A549 (cell line): ENCODE results near the gene IL22. TPM values are rescaled to one million over a fixed set of nuclear protein-coding genes. Genes with fewer than 3 reads are reported as not detected.
A peak's percentile ranks its signal among the peaks of the same experiment; 100 is the strongest.

ENCODE experiments used
- ATAC-seq, 2 experiments: fragments of 200-7000 bp in 1 of 2; fragments of >200 bp in 1 of 2; cut with Nextera tagmentation in 1 of 2; cut with Tn5 transposase in 1 of 2; 3 replicates each; pipeline versions ENCODE4 v1.8.0 to v1.9.1; 2018 to 2020; ENCODE audit warnings: mild to moderate bottlenecking in 1 of 2, moderate library complexity in 1 of 2
- CTCF ChIA-PET: fragments of 300-600 bp; sonication (Branson Sonifier 250); formaldehyde crosslinking; extraction: SDS; loops from one replicate; lab custom pipeline; 2021; ENCODE audit warnings: antibody characterized with exemption, inconsistent platforms; lab: Yijun Ruan, JAX
- POLR2A ChIA-PET: fragments of 350-600 bp; formaldehyde crosslinking; extraction: SDS; loops from one replicate; lab custom pipeline; 2021; ENCODE audit warnings: antibody characterized with exemption, inconsistent platforms; lab: Yijun Ruan, JAX
- DNase-seq, 2 experiments: peaks; one replicate each; pipeline versions ENCODE4 v3.0.0 to v3.0.0-alpha.2; 2011 to 2016; ENCODE audit warnings: low read depth in 1 of 2, low spot score in 1 of 2
- FAIRE-seq: peaks from 2 replicates; lab custom pipeline; 2011; peaks lifted over from hg19 to GRCh38; lab: Jason Lieb, UNC
- H3K27ac ChIP-seq, 2 experiments: fragments of >200 bp; sonication (Bioruptor Twin); formaldehyde crosslinking; 3 replicates each; pipeline ENCODE4 v1.5.1; 2016 to 2017
- H3K4me1 ChIP-seq: fragments of >200 bp; sonication (Bioruptor Twin); formaldehyde crosslinking; 3 replicates; pipeline ENCODE4 v1.6.1; 2016
- H3K4me2 ChIP-seq: fragments of >200 bp; sonication (Bioruptor Twin); formaldehyde crosslinking; 3 replicates; pipeline ENCODE4 v1.6.1; 2016
- H3K4me3 ChIP-seq: fragments of >200 bp; sonication (Bioruptor Twin); formaldehyde crosslinking; 3 replicates; pipeline ENCODE4 v1.5.1; 2016
- H3K9me3 ChIP-seq: fragments of >200 bp; sonication (Bioruptor Twin); formaldehyde crosslinking; 3 replicates; pipeline ENCODE4 v1.6.1; 2016
- ATOH8 ChIP-seq: fragments of 250-450 bp; sonication (Bioruptor Pico); IDR thresholded peaks from 2 replicates; pipeline ENCODE4 v1.5.0; 2020; ENCODE audit warnings: low read depth, mild to moderate bottlenecking, moderate library complexity
- FOSB ChIP-seq: fragments of 250-450 bp; sonication (Bioruptor Pico); IDR thresholded peaks from 2 replicates; pipeline ENCODE4 v1.5.0; 2020; ENCODE audit warnings: mild to moderate bottlenecking, moderate library complexity
- FOXS1 ChIP-seq: fragments of 250-450 bp; sonication (Bioruptor Pico); IDR thresholded peaks from 2 replicates; pipeline ENCODE4 v1.5.0; 2020; ENCODE audit warnings: mild to moderate bottlenecking, moderate library complexity
- KDM1A ChIP-seq: fragments of 200-600 bp; sonication (generic); IDR thresholded peaks from 2 replicates; pipeline ENCODE4 v1.6.1; 2016; ENCODE audit warnings: low read depth, mild to moderate bottlenecking
- MAFK ChIP-seq: fragments of 450-650 bp; IDR thresholded peaks from 2 replicates; pipeline ENCODE4 v1.6.1; 2014; ENCODE audit not compliant: partially characterized antibody
- MAZ ChIP-seq: fragments of 150-350 bp; IDR thresholded peaks from 2 replicates; pipeline ENCODE4 v1.6.1; 2014; ENCODE audit warnings: antibody characterized with exemption, low read depth, low read length, borderline replicate concordance
- PBX3 ChIP-seq: IDR thresholded peaks from 2 replicates; pipeline ENCODE4 v1.6.1; 2012
- REST ChIP-seq: fragments of 200-600 bp; sonication (generic); IDR thresholded peaks from 2 replicates; pipeline ENCODE4 v1.6.1; 2016; ENCODE audit warnings: antibody characterized with exemption, mild to moderate bottlenecking, moderate library complexity
- RNF2 ChIP-seq: fragments of 200-600 bp; sonication (generic); IDR thresholded peaks from 2 replicates; pipeline ENCODE4 v1.6.1; 2016; ENCODE audit warnings: low read depth, mild to moderate bottlenecking, antibody characterized with exemption, moderate library complexity, borderline replicate concordance
- SMC3 ChIP-seq: fragments of >200 bp; sonication (Bioruptor Twin); formaldehyde crosslinking; IDR thresholded peaks from 3 replicates; pipeline ENCODE4 v1.6.1; 2018; ENCODE audit warnings: inconsistent platforms
- ZNF302 ChIP-seq: fragments of 250-450 bp; sonication (Bioruptor Pico); IDR thresholded peaks from 2 replicates; pipeline ENCODE4 v1.9.0; 2021; ENCODE audit warnings: inconsistent platforms, mild to moderate bottlenecking, moderate library complexity
- WGBS: methylation state at CpG from one replicate; pipeline ENCODE4 v1.1.6; 2017; ENCODE audit errors: missing lambda C conversion rate; 5-methylcytosine and 5-hydroxymethylcytosine counted together
- polyA plus RNA-seq, 4 experiments: library from polyadenylated mRNA; depleted of rRNA in 3 of 4; stranded (reverse); fragments of >200 nt; fragmentation: RNase III in 1 of 4; extraction: RNeasy Plus Mini Kit Qiagen cat#74134 plus additional on column Dnase treatment in 1 of 4; gene quantifications; 2 replicates in 3 of 4; 3 replicates in 1 of 4; pipeline ENCODE4 v1.2.3, GENCODE V29; 2011 to 2017

Gene IL22
- polyA plus RNA-seq, 2 of the 4 experiments (the other 2 are of a cell fraction): not detected

- no peak for FAIRE-seq
- H3K9me3 ChIP-seq: no peaks in the 10 kb centered on the region
- POLR2A ChIA-PET: no interaction called here
- TF ChIP-seq RNF2 (no peak), PBX3 (no peak), FOSB (no peak), FOXS1 (CRISPR knock-in tag) (no peak), KDM1A (no peak)
- WGBS: 3% methylated on average over 3 of the region's 3 CpGs
- no peak for DNase-seq
- H3K4me3 ChIP-seq: no peak overlapping the region
- H3K27ac ChIP-seq: no peak overlapping the region
- CTCF ChIA-PET: interaction anchor here (0.6 to 1.6 kb wide), 2 partner anchors 37 to 1425 kb away, joined by 3 to 6 read pairs; no protein-coding TSS in a partner anchor
- peak in 1 of 2 experiments; percentile 39; a peak in 1 of 6 replicates for ATAC-seq
- H3K4me2 ChIP-seq: no peak overlapping the region
- H3K4me1 ChIP-seq: no peaks in the 10 kb centered on the region
Measured at GRCh38 chr12:68259318-68259940, 6.0 kb upstream of the IL22 start.

GRCh38 chr12:68252077-68252476 is 1.3 kb downstream of the IL22 start:
- CTCF ChIA-PET: interaction anchor here (1.0 kb wide), 1 partner anchor 29 kb away, joined by 3 read pairs; no protein-coding TSS in a partner anchor

DNA sequence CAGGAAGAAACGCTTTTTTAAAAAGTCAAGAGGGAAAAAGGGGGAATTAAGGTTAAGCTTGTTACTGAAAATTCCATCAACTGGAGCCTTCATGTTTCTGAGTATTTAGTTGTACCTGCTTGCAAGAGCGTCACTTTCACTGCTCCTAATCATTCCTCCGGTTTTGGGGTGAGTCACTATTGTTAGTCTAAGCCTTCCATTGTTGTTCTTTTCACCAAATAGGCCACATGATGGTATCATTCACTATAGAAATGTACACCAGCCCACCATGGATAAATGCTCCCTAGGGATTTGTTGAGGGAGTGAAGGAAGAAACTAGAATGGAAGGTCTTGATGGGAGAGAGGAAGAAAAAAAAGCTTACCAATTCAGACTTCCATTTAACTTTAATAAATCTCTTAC is 3.0 kb downstream of the IL22 start:
- no peak for FAIRE-seq
- no peak for TF ChIP-seq ATOH8 (CRISPR knock-in tag)
- TF ChIP-seq REST: no peak
- H3K27ac ChIP-seq: no peak overlapping the region
- ChIA-PET CTCF (interaction anchor here (0.8 to 1.3 kb wide), 3 partner anchors 27 to 355 kb away, joined by 3 read pairs; no protein-coding TSS in a partner anchor), POLR2A (no interaction called here)
- H3K9me3 ChIP-seq: no peaks in the 10 kb centered on the region
- 29% methylated on average over 3 of the region's 3 CpGs for WGBS
- DNase-seq: no peak
- no peak overlapping the region for H3K4me3 ChIP-seq
- H3K4me1 ChIP-seq: no peaks in the 10 kb centered on the region
- no peak for ATAC-seq
- H3K4me2 ChIP-seq: no peak overlapping the region

More at GRCh38 chr12:68252077-68252476, 1.3 kb downstream of the IL22 start:
- Histone ChIP-seq H3K4me1 (no peaks in the 10 kb centered on the region), H3K9me3 (no peaks in the 10 kb centered on the region), H3K27ac (no peak overlapping the region), H3K4me2 (no peak overlapping the region), H3K4me3 (no peak overlapping the region)
- FAIRE-seq (no peak), ATAC-seq (no peak), DNase-seq (no peak)
- POLR2A ChIA-PET: no interaction called here
- TF ChIP-seq ZNF302 (CRISPR knock-in tag): no peak
- no peak for TF ChIP-seq SMC3
- WGBS: 66% methylated on average over 5 of the region's 5 CpGs

- no peak for ATAC-seq
- no peak for FAIRE-seq
- Histone ChIP-seq H3K4me2 (no peak overlapping the region), H3K4me1 (no peaks in the 10 kb centered on the region), H3K4me3 (no peak overlapping the region), H3K27ac (no peak overlapping the region), H3K9me3 (no peaks in the 10 kb centered on the region)
- ChIA-PET CTCF (interaction anchor here (1.1 to 2.5 kb wide), 3 partner anchors 25 to 69 kb away, joined by 3 to 7 read pairs (median 4); no protein-coding TSS in a partner anchor), POLR2A (no interaction called here)
- TF ChIP-seq MAFK (peak; percentile 74), MAZ (no peak)
- no peak for DNase-seq
Measured at GRCh38 chr12:68247785-68248184, 5.6 kb downstream of the IL22 start.
